GM23338 (cell line): ENCODE measurements around the gene RAD51B.

Source experiments
- EZH2 ChIP-seq: fragments of 200-600 bp; sonication (generic); IDR thresholded peaks from one replicate; pipeline ENCODE4 v1.8.0; 2017; ENCODE audit warnings: antibody characterized with exemption, mild to moderate bottlenecking, low read depth; ENCODE audit not compliant: unreplicated experiment
- EZH2phosphoT487 ChIP-seq: fragments of 200-600 bp; sonication (generic); IDR thresholded peaks from one replicate; pipeline ENCODE4 v1.8.1; 2018; ENCODE audit warnings: antibody characterized with exemption; ENCODE audit not compliant: unreplicated experiment
- JUNB ChIP-seq: IDR thresholded peaks from one replicate; pipeline ENCODE4 v1.6.1; 2016; ENCODE audit warnings: antibody characterized with exemption; ENCODE audit not compliant: unreplicated experiment
- POLR2AphosphoS5 ChIP-seq: IDR thresholded peaks from 2 replicates; pipeline ENCODE4 v1.6.1; 2016; ENCODE audit warnings: antibody characterized with exemption, low read depth
- STAT1 ChIP-seq: IDR thresholded peaks from one replicate; pipeline ENCODE4 v1.6.1; 2016; ENCODE audit warnings: antibody characterized with exemption; ENCODE audit not compliant: unreplicated experiment
- TF ChIP-seq, protein P1 (sequence below), 2 experiments: fragments of 200-600 bp in 1 of 2; sonication (generic) in 1 of 2; conservative IDR thresholded peaks; 2 replicates each; pipeline versions ENCODE4 v1.5.1 to v1.6.1; 2016 to 2017; ENCODE audit warnings: antibody characterized with exemption in 2 of 2, low read depth in 2 of 2, mild to moderate bottlenecking in 2 of 2, moderate library complexity in 1 of 2

DNA sequence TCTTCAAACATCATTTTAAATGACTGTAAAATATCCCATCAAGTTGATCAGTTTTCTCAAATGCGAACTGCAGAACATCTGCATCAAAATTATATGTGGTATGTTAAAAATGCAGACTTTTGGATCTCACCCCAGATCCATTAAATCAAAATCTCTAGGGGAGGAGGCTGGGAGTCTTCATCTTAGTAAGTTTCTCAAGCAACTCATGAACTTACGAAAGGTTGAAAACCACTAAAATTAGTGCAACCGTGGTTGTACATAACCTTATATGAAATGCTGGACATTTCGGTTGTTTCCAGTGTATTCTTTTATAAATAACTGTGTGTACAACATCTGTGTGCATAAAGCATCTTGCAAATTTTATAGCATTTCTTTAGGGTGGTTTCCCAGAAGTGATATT lies 934.1 kb downstream of the RAD51B start:
- TF ChIP-seq, protein P1, sequence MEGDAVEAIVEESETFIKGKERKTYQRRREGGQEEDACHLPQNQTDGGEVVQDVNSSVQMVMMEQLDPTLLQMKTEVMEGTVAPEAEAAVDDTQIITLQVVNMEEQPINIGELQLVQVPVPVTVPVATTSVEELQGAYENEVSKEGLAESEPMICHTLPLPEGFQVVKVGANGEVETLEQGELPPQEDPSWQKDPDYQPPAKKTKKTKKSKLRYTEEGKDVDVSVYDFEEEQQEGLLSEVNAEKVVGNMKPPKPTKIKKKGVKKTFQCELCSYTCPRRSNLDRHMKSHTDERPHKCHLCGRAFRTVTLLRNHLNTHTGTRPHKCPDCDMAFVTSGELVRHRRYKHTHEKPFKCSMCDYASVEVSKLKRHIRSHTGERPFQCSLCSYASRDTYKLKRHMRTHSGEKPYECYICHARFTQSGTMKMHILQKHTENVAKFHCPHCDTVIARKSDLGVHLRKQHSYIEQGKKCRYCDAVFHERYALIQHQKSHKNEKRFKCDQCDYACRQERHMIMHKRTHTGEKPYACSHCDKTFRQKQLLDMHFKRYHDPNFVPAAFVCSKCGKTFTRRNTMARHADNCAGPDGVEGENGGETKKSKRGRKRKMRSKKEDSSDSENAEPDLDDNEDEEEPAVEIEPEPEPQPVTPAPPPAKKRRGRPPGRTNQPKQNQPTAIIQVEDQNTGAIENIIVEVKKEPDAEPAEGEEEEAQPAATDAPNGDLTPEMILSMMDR (conservative IDR thresholded peaks at IDR 0.05; ENCODE audit: low read depth in 2 of 2): no peak
- TF ChIP-seq POLR2AphosphoS5 (no peak), JUNB (no peak), STAT1 (no peak), EZH2phosphoT487 (no peak), EZH2 (no peak)
